Fibroblast of upper back skin (primary cell): Measurements from ENCODE around the gene CRMP1.

Experiments
- DNase-seq: peaks from one replicate; pipeline ENCODE4 v3.0.0-alpha.2; 2013

CRMP1 gene

GRCh38 chr4:5790546-5790857 is 102.4 kb downstream of the CRMP1 start:
- DNase-seq: no peak

GRCh38 chr4:5789141-5789540 is 103.7 kb downstream of the CRMP1 start:
- DNase-seq: no peak

- no peak for DNase-seq
Measured at GRCh38 chr4:5788144-5788543, 104.7 kb downstream of the CRMP1 start.

- DNase-seq: no peak
Measured at GRCh38 chr4:5787311-5787710, 105.6 kb downstream of the CRMP1 start.

GRCh38 chr4:5785806-5786680 is 106.8 kb downstream of the CRMP1 start:
- no peak for DNase-seq

- DNase-seq: no peak
Measured at GRCh38 chr4:5784960-5785611, 107.8 kb downstream of the CRMP1 start.

- DNase-seq: no peak
Measured at GRCh38 chr4:5784021-5784420, 108.9 kb downstream of the CRMP1 start.

GRCh38 chr4:5783486-5783885 is 109.4 kb downstream of the CRMP1 start:
- DNase-seq: no peak

GRCh38 chr4:5782829-5783476 is 109.9 kb downstream of the CRMP1 start:
- no peak for DNase-seq

GRCh38 chr4:5781691-5782090 is 111.2 kb downstream of the CRMP1 start:
- DNase-seq: no peak

- peak; percentile 68 for DNase-seq
Measured at GRCh38 chr4:5780831-5781480, 111.9 kb downstream of the CRMP1 start.

- no peak for DNase-seq
Measured at GRCh38 chr4:5776510-5776909, 116.4 kb downstream of the CRMP1 start.

- no peak for DNase-seq
Measured at GRCh38 chr4:5774416-5775036, 118.4 kb downstream of the CRMP1 start.

GRCh38 chr4:5773271-5773555 is 119.7 kb downstream of the CRMP1 start:
- peak; percentile 65 for DNase-seq

GRCh38 chr4:5772528-5773270 is 120.2 kb downstream of the CRMP1 start:
- no peak for DNase-seq
